Right atrium auricular region (tissue), 2 donors: ENCODE data around the gene PCDHGA10. TPM values are rescaled to one million over a fixed set of nuclear protein-coding genes. Genes with fewer than 3 reads are reported as not detected.
"Not testable (repeated sequence)": the region's sequence is repeated elsewhere in the genome, so short reads cannot be mapped to it uniquely, and the experiment has no call there.

Experiments
- DNase-seq: peaks from one replicate; pipeline ENCODE4 v3.0.0-alpha.2; 2019; ENCODE audit warnings: low spot score
- H3K27ac ChIP-seq, 2 donors: fragments of 200-600 bp; sonication (generic); 1 replicate in 1 of 2; 2 replicates in 1 of 2; pipeline ENCODE4 v1.5.1; 2016 to 2019
- H3K27me3 ChIP-seq, 2 donors: fragments of 200-600 bp; sonication (generic); one replicate each; pipeline versions ENCODE4 v1.5.1 to v1.6.0; 2017 to 2019
- H3K36me3 ChIP-seq: fragments of 200-600 bp; sonication (generic); one replicate; pipeline ENCODE4 v1.5.1; 2016
- H3K4me1 ChIP-seq, 2 donors: fragments of 200-600 bp; sonication (generic); one replicate each; pipeline versions ENCODE4 v1.5.1 to v1.6.0; 2017 to 2019
- H3K4me3 ChIP-seq, 2 donors: fragments of 200-600 bp; sonication (generic); 1 replicate in 1 of 2; 2 replicates in 1 of 2; pipeline ENCODE4 v1.5.1; 2017 to 2019; ENCODE audit warnings: mild to moderate bottlenecking in 1 of 2, moderate library complexity in 1 of 2
- H3K9me3 ChIP-seq, 2 donors: fragments of 200-600 bp; sonication (generic); one replicate each; pipeline ENCODE4 v1.5.1; 2019
- CTCF ChIP-seq, 2 donors: fragments of 200-600 bp; sonication (generic); IDR thresholded peaks; one replicate each; pipeline ENCODE4 v1.5.1; 2019; ENCODE audit warnings: antibody characterized with exemption in 2 of 2
- total RNA-seq, 2 donors: library from RNA; depleted of rRNA; stranded (reverse); fragments of >200 nt; gene quantifications; one replicate each; pipeline ENCODE4 v1.1.0, GENCODE V29; 2016

Gene PCDHGA10
- total RNA-seq, 2 donors from 2014 or later, result 3.1 to 4.8 TPM

GRCh38 chr5:141392429-141393198, 20.2 kb upstream of the PCDHGA10 start, which contains the start of gene PCDHGA8:
Gene PCDHGA8, plus strand, starts transcription at chr5:141392633. Its CDS starts 181 bp downstream, at chr5:141392814.
- no peak within 1 kb of the TSS for H3K27ac ChIP-seq
- no peaks in the 10 kb centered on the region for H3K27me3 ChIP-seq
- no peak for DNase-seq
- H3K4me3 ChIP-seq, result no peak within 1 kb of the TSS
- H3K9me3 ChIP-seq, result peaks cover 10 to 88% of the 10 kb centered on the region in 2 donors
- no peaks in the 10 kb centered on the region for H3K4me1 ChIP-seq
- TF ChIP-seq CTCF (IDR thresholded peaks at IDR 0.05), result no peak
- peaks cover 3% of the 10 kb centered on the region for H3K36me3 ChIP-seq

- no peak overlapping the region for H3K27ac ChIP-seq
- H3K27me3 ChIP-seq, result no peaks in the 10 kb centered on the region
- H3K4me3 ChIP-seq, result no peak overlapping the region
- H3K36me3 ChIP-seq, result peaks cover 3% of the 10 kb centered on the region
- TF ChIP-seq CTCF (IDR thresholded peaks at IDR 0.05), result no peak
- H3K4me1 ChIP-seq, result no peaks in the 10 kb centered on the region
- DNase-seq, result no peak
- peaks cover 10 to 86% of the 10 kb centered on the region in 2 donors for H3K9me3 ChIP-seq
These were observed 19.5 kb upstream of the PCDHGA10 start for GRCh38 chr5:141393267-141393666.

GRCh38 chr5:141394401-141395187, 18.2 kb upstream of the PCDHGA10 start:
- H3K36me3 ChIP-seq, H3K4me1 ChIP-seq, DNase-seq, H3K27me3 ChIP-seq, H3K27ac ChIP-seq, H3K4me3 ChIP-seq: not testable (repeated sequence)
- H3K9me3 ChIP-seq, result peaks cover 6 to 85% of the 10 kb centered on the region in 2 donors

- H3K27ac ChIP-seq, DNase-seq, H3K27me3 ChIP-seq, H3K36me3 ChIP-seq: not testable (repeated sequence)
- Histone ChIP-seq H3K4me1 (peaks cover 0 to 11% of the 10 kb centered on the region in 2 donors), H3K9me3 (peaks cover 20 to 84% of the 10 kb centered on the region in 2 donors), H3K4me3 (peak within 1 kb of the TSS; percentile 23 to 42)
- TF ChIP-seq CTCF (IDR thresholded peaks at IDR 0.05), result peak; percentile 32 to 76
These were observed 14.8 kb upstream of the PCDHGA10 start, which contains the start of gene PCDHGB5 for GRCh38 chr5:141397756-141398551. Gene PCDHGB5, plus strand, starts transcription at chr5:141397947. Its CDS starts 181 bp downstream, at chr5:141398128.

GRCh38 chr5:141398608-141399007, 14.2 kb upstream of the PCDHGA10 start:
- Histone ChIP-seq H3K36me3 (no peaks in the 10 kb centered on the region), H3K27ac (no peak overlapping the region), H3K4me1 (peaks cover 0 to 11% of the 10 kb centered on the region in 2 donors), H3K9me3 (peaks cover 27 to 84% of the 10 kb centered on the region in 2 donors), H3K4me3 (no peak overlapping the region), H3K27me3 (no peaks in the 10 kb centered on the region)
- DNase-seq, result no peak
- TF ChIP-seq CTCF (IDR thresholded peaks at IDR 0.05), result no peak
